Measurements from ENCODE around the gene RAD21L1.

RAD21L1 gene

GRCh38 chr20:1188347-1188746 is 37.5 kb upstream of the RAD21L1 start:
- Mint-ChIP-seq H3K27ac (no peak overlapping the region), H3K4me1 (peaks cover 9% of the 10 kb centered on the region)

GRCh38 chr20:1189827-1190226 is 36.0 kb upstream of the RAD21L1 start:
- Mint-ChIP-seq H3K36me3 (no peaks in the 10 kb centered on the region), H3K9me3 (no peaks in the 10 kb centered on the region), H3K4me3 (no peak overlapping the region), H3K27ac (no peak overlapping the region), H3K27me3 (peaks cover 13% of the 10 kb centered on the region), H3K4me1 (peaks cover 4% of the 10 kb centered on the region)
- DNase-seq (ENCODE audit: low spot score in 2 of 2), result no peak
- ATAC-seq (ENCODE audit: low read depth), result no peak

More at GRCh38 chr20:1188347-1188746, 37.5 kb upstream of the RAD21L1 start:
- Mint-ChIP-seq H3K36me3 (no peaks in the 10 kb centered on the region), H3K9me3 (no peaks in the 10 kb centered on the region), H3K4me3 (no peak overlapping the region), H3K27me3 (peaks cover 20% of the 10 kb centered on the region)
- ATAC-seq (ENCODE audit: low read depth) (no peak), DNase-seq (ENCODE audit: low spot score in 2 of 2) (no peak)

GRCh38 chr20:1190847-1191246 is 35.0 kb upstream of the RAD21L1 start:
- DNase-seq (ENCODE audit: low spot score in 2 of 2), result no peak
- H3K27me3 Mint-ChIP-seq, result peaks cover 14% of the 10 kb centered on the region
- H3K4me1 Mint-ChIP-seq, result peaks cover 3% of the 10 kb centered on the region
- H3K9me3 Mint-ChIP-seq, result no peaks in the 10 kb centered on the region
- H3K4me3 Mint-ChIP-seq, result no peak overlapping the region
- H3K36me3 Mint-ChIP-seq, result no peaks in the 10 kb centered on the region
- no peak for ATAC-seq (ENCODE audit: low read depth)
- no peak overlapping the region for H3K27ac Mint-ChIP-seq

- H3K4me3 Mint-ChIP-seq, result no peak overlapping the region
- DNase-seq (ENCODE audit: low spot score in 2 of 2) (no peak), ATAC-seq (ENCODE audit: low read depth) (no peak)
- H3K27me3 Mint-ChIP-seq, result peaks cover 10% of the 10 kb centered on the region
- no peaks in the 10 kb centered on the region for H3K4me1 Mint-ChIP-seq
- no peaks in the 10 kb centered on the region for H3K36me3 Mint-ChIP-seq
- H3K27ac Mint-ChIP-seq, result no peak overlapping the region
- H3K9me3 Mint-ChIP-seq, result peaks cover under 1% of the 10 kb centered on the region
Measured at GRCh38 chr20:1191299-1191698, 34.5 kb upstream of the RAD21L1 start.

- H3K27ac Mint-ChIP-seq, result no peak overlapping the region
- no peaks in the 10 kb centered on the region for H3K36me3 Mint-ChIP-seq
- no peak overlapping the region for H3K4me3 Mint-ChIP-seq
- peaks cover 3% of the 10 kb centered on the region for H3K9me3 Mint-ChIP-seq
- DNase-seq (ENCODE audit: low spot score in 2 of 2), result no peak
- no peak for ATAC-seq (ENCODE audit: low read depth)
- peaks cover 4% of the 10 kb centered on the region for H3K27me3 Mint-ChIP-seq
- no peaks in the 10 kb centered on the region for H3K4me1 Mint-ChIP-seq
Measured at GRCh38 chr20:1195226-1195625, 30.6 kb upstream of the RAD21L1 start.

- DNase-seq (ENCODE audit: low spot score in 2 of 2), result no peak
- no peak overlapping the region for H3K4me3 Mint-ChIP-seq
- no peak overlapping the region for H3K27ac Mint-ChIP-seq
- peaks cover 5% of the 10 kb centered on the region for H3K27me3 Mint-ChIP-seq
- no peak for ATAC-seq (ENCODE audit: low read depth)
- no peaks in the 10 kb centered on the region for H3K36me3 Mint-ChIP-seq
- H3K4me1 Mint-ChIP-seq, result no peaks in the 10 kb centered on the region
- H3K9me3 Mint-ChIP-seq, result peaks cover 3% of the 10 kb centered on the region
Measured at GRCh38 chr20:1196634-1197033, 29.2 kb upstream of the RAD21L1 start.

GRCh38 chr20:1197801-1198200 is 28.0 kb upstream of the RAD21L1 start:
- Mint-ChIP-seq H3K9me3 (peaks cover 3% of the 10 kb centered on the region), H3K4me3 (no peak overlapping the region), H3K27ac (no peak overlapping the region), H3K27me3 (peaks cover 12% of the 10 kb centered on the region), H3K36me3 (no peaks in the 10 kb centered on the region), H3K4me1 (no peaks in the 10 kb centered on the region)
- ATAC-seq (ENCODE audit: low read depth) (no peak), DNase-seq (ENCODE audit: low spot score in 2 of 2) (no peak)

- H3K9me3 Mint-ChIP-seq, result peaks cover 3% of the 10 kb centered on the region
- ATAC-seq (ENCODE audit: low read depth), result no peak
- no peak overlapping the region for H3K27ac Mint-ChIP-seq
- no peak overlapping the region for H3K4me3 Mint-ChIP-seq
- DNase-seq (ENCODE audit: low spot score in 2 of 2), result no peak
- no peaks in the 10 kb centered on the region for H3K36me3 Mint-ChIP-seq
- peaks cover 12% of the 10 kb centered on the region for H3K27me3 Mint-ChIP-seq
- H3K4me1 Mint-ChIP-seq, result no peaks in the 10 kb centered on the region
Measured at GRCh38 chr20:1198751-1199150, 27.1 kb upstream of the RAD21L1 start.

- Mint-ChIP-seq H3K27ac (no peak overlapping the region), H3K27me3 (peaks cover 12% of the 10 kb centered on the region), H3K9me3 (peaks cover 3% of the 10 kb centered on the region), H3K4me1 (no peaks in the 10 kb centered on the region), H3K4me3 (no peak overlapping the region), H3K36me3 (no peaks in the 10 kb centered on the region)
- DNase-seq (ENCODE audit: low spot score in 2 of 2) (no peak), ATAC-seq (ENCODE audit: low read depth) (no peak)
Measured at GRCh38 chr20:1199212-1199873, 26.5 kb upstream of the RAD21L1 start.

GRCh38 chr20:1199964-1200363 is 25.9 kb upstream of the RAD21L1 start:
- Mint-ChIP-seq H3K36me3 (no peaks in the 10 kb centered on the region), H3K27ac (no peak overlapping the region), H3K4me3 (no peak overlapping the region), H3K4me1 (no peaks in the 10 kb centered on the region), H3K27me3 (peaks cover 13% of the 10 kb centered on the region), H3K9me3 (peaks cover 3% of the 10 kb centered on the region)
- DNase-seq (ENCODE audit: low spot score in 2 of 2), result no peak
- no peak for ATAC-seq (ENCODE audit: low read depth)

GRCh38 chr20:1202762-1203504 is 22.9 kb upstream of the RAD21L1 start, which contains the start of gene C20orf202:
C20orf202 (plus strand) TSS chr20:1203454; CDS start chr20:1203586, 132 bp downstream.
- H3K9me3 Mint-ChIP-seq, result no peaks in the 10 kb centered on the region
- H3K4me1 Mint-ChIP-seq, result no peaks in the 10 kb centered on the region
- no peaks in the 10 kb centered on the region for H3K36me3 Mint-ChIP-seq
- H3K27me3 Mint-ChIP-seq, result peaks cover 12% of the 10 kb centered on the region
- no peak within 1 kb of the TSS for H3K4me3 Mint-ChIP-seq
- no peak within 1 kb of the TSS for H3K27ac Mint-ChIP-seq
- DNase-seq (ENCODE audit: low spot score in 2 of 2), result no peak
- no peak for ATAC-seq (ENCODE audit: low read depth)

- no peak for DNase-seq (ENCODE audit: low spot score in 2 of 2)
- Mint-ChIP-seq H3K9me3 (no peaks in the 10 kb centered on the region), H3K4me3 (no peak overlapping the region), H3K4me1 (no peaks in the 10 kb centered on the region), H3K27ac (no peak overlapping the region), H3K36me3 (no peaks in the 10 kb centered on the region), H3K27me3 (peaks cover 12% of the 10 kb centered on the region)
- ATAC-seq (ENCODE audit: low read depth), result no peak
Measured at GRCh38 chr20:1203630-1204029, 22.2 kb upstream of the RAD21L1 start.

- Mint-ChIP-seq H3K4me3 (no peak overlapping the region), H3K4me1 (no peaks in the 10 kb centered on the region), H3K36me3 (no peaks in the 10 kb centered on the region), H3K27ac (no peak overlapping the region), H3K9me3 (no peaks in the 10 kb centered on the region), H3K27me3 (peaks cover 9% of the 10 kb centered on the region)
- DNase-seq (ENCODE audit: low spot score in 2 of 2) (no peak), ATAC-seq (ENCODE audit: low read depth) (no peak)
Measured at GRCh38 chr20:1204113-1204512, 21.7 kb upstream of the RAD21L1 start.

- peaks cover 9% of the 10 kb centered on the region for H3K27me3 Mint-ChIP-seq
- no peak for DNase-seq (ENCODE audit: low spot score in 2 of 2)
- ATAC-seq (ENCODE audit: low read depth), result no peak
- H3K27ac Mint-ChIP-seq, result no peak overlapping the region
- H3K36me3 Mint-ChIP-seq, result no peaks in the 10 kb centered on the region
- H3K4me3 Mint-ChIP-seq, result no peak overlapping the region
- no peaks in the 10 kb centered on the region for H3K4me1 Mint-ChIP-seq
- H3K9me3 Mint-ChIP-seq, result no peaks in the 10 kb centered on the region
Measured at GRCh38 chr20:1204576-1204975, 21.3 kb upstream of the RAD21L1 start.

- DNase-seq (ENCODE audit: low spot score in 2 of 2), result no peak
- no peak for ATAC-seq (ENCODE audit: low read depth)
- Mint-ChIP-seq H3K4me3 (no peak overlapping the region), H3K27me3 (peaks cover 11% of the 10 kb centered on the region), H3K27ac (no peak overlapping the region), H3K4me1 (no peaks in the 10 kb centered on the region), H3K9me3 (no peaks in the 10 kb centered on the region), H3K36me3 (no peaks in the 10 kb centered on the region)
Measured at GRCh38 chr20:1205802-1206201, 20.0 kb upstream of the RAD21L1 start.

All from memory B cell (primary cell).